GM13976 (cell line): Measurements from ENCODE around the gene RPL37A.
A peak's percentile ranks its signal among the peaks of the same experiment; 100 is the strongest.
"Not testable (repeated sequence)": the region's sequence is repeated elsewhere in the genome, so short reads cannot be mapped to it uniquely, and the experiment has no call there.

ENCODE experiments used
- DNase-seq: peaks from one replicate; pipeline ENCODE4 v3.0.0; 2012; ENCODE audit warnings: low spot score
- CTCF ChIP-seq: IDR thresholded peaks from 2 replicates; pipeline ENCODE4 v1.5.1; 2012; ENCODE audit warnings: borderline replicate concordance, mild to moderate bottlenecking; ENCODE audit not compliant: insufficient read depth; ENCODE audit errors: extremely low read depth, missing control alignments, control extremely low read depth
- in situ Hi-C: fragments of 300-500 bp; cut with MboI; formaldehyde crosslinking; loops from one replicate; pipeline ENCODE4 v1.12.0; 2022; ENCODE audit warnings: low sequenced_read_pairs, mixed read lengths, inconsistent platforms; ENCODE audit not compliant: unreplicated experiment

Gene RPL37A

GRCh38 chr2:216507220-216508160 lies 8.8 kb downstream of the RPL37A start:
- no peak for DNase-seq
- in situ Hi-C loops: no loop called here
- no peak for TF ChIP-seq CTCF

- TF ChIP-seq CTCF: no peak
- in situ Hi-C loops: no loop called here
- no peak for DNase-seq
Measured at GRCh38 chr2:216508229-216508628, 9.6 kb downstream of the RPL37A start.

GRCh38 chr2:216516730-216517350 lies 18.2 kb downstream of the RPL37A start:
- peak; percentile 19 for TF ChIP-seq CTCF
- in situ Hi-C loops: loop anchor here (5.0 kb wide), 1 partner anchor 150 kb away; no protein-coding TSS in a partner anchor
- peak; percentile 48 for DNase-seq

GRCh38 chr2:216517447-216518225 lies 19.0 kb downstream of the RPL37A start:
- DNase-seq: no peak
- no peak for TF ChIP-seq CTCF
- in situ Hi-C loops: loop anchor here (5.0 kb wide), 1 partner anchor 150 kb away; no protein-coding TSS in a partner anchor

GRCh38 chr2:216518566-216519119 lies 20.0 kb downstream of the RPL37A start:
- in situ Hi-C loops: loop anchor here (5.0 kb wide), 1 partner anchor 149 kb away; no protein-coding TSS in a partner anchor
- not testable (repeated sequence) for DNase-seq

GRCh38 chr2:216519154-216519762 lies 20.6 kb downstream of the RPL37A start:
- peak; percentile 53 for DNase-seq
- TF ChIP-seq CTCF: peak; percentile 45
- in situ Hi-C loops: loop anchor here (5.0 kb wide), 1 partner anchor 148 kb away; no protein-coding TSS in a partner anchor
